Spleen (tissue), 11 donors: Measurements from ENCODE around the gene WDR20. TPM values are rescaled to one million over a fixed set of nuclear protein-coding genes. Genes with fewer than 3 reads are reported as not detected.

Experiments
- DNase-seq: peaks from one replicate; pipeline ENCODE4 v3.0.0-alpha.2; 2020
- H3K27ac ChIP-seq, 8 donors: fragments of 200-600 bp; sonication (generic) in 7 of 8; 1 replicate in 4 of 8; 2 replicates in 4 of 8; pipeline versions ENCODE4 v1.5.0 to v1.8.0; 2016 to 2021; ENCODE audit warnings: inconsistent platforms in 4 of 8, mild to moderate bottlenecking in 4 of 8, moderate library complexity in 1 of 8
- H3K27me3 ChIP-seq, 7 donors: fragments of 200-600 bp; sonication (generic) in 6 of 7; replicated peaks in 1 of 7; 1 replicate in 4 of 7; 2 replicates in 3 of 7; pipeline versions ENCODE4 v1.5.0 to v1.8.0; 2016 to 2021; ENCODE audit warnings: inconsistent platforms in 3 of 7, mild to moderate bottlenecking in 1 of 7
- H3K36me3 ChIP-seq, 6 donors: fragments of 200-600 bp; sonication (generic) in 5 of 6; 1 replicate in 4 of 6; 2 replicates in 2 of 6; pipeline versions ENCODE4 v1.5.0 to v1.8.0; 2016 to 2021; ENCODE audit warnings: inconsistent platforms in 2 of 6
- H3K4me1 ChIP-seq, 6 donors: fragments of 200-600 bp; sonication (generic) in 5 of 6; 1 replicate in 3 of 6; 2 replicates in 3 of 6; pipeline versions ENCODE4 v1.5.0 to v1.8.0; 2016 to 2021; ENCODE audit warnings: inconsistent platforms in 3 of 6
- H3K4me3 ChIP-seq, 8 donors: fragments of 200-600 bp; sonication (generic) in 7 of 8; 1 replicate in 4 of 8; 2 replicates in 4 of 8; pipeline versions ENCODE4 v1.5.0 to v1.8.0; 2016 to 2021; ENCODE audit warnings: inconsistent platforms in 4 of 8, mild to moderate bottlenecking in 4 of 8, moderate library complexity in 2 of 8
- H3K9me3 ChIP-seq, 8 donors: fragments of 200-600 bp; sonication (generic) in 7 of 8; 1 replicate in 4 of 8; 2 replicates in 4 of 8; pipeline versions ENCODE4 v1.5.0 to v1.8.0; 2016 to 2021; ENCODE audit warnings: inconsistent platforms in 4 of 8
- CTCF ChIP-seq, 11 experiments: fragments of 200-600 bp in 7 of 11; fragments of 450-650 bp in 4 of 11; sonication (generic) in 4 of 11; IDR thresholded peaks in 8 of 11; conservative IDR thresholded peaks in 3 of 11; 1 replicate in 7 of 11; 2 replicates in 4 of 11; pipeline versions ENCODE4 v1.4.0 to v1.8.0; 2016 to 2021; ENCODE audit warnings: antibody characterized with exemption in 11 of 11, inconsistent platforms in 4 of 11, mild to moderate bottlenecking in 1 of 11
- POLR2A ChIP-seq, 3 donors: fragments of 450-650 bp; IDR thresholded peaks; one replicate each; pipeline ENCODE4 v1.5.1; 2017; ENCODE audit warnings: antibody characterized with exemption in 3 of 3, mild to moderate bottlenecking in 1 of 3
- POLR2AphosphoS5 ChIP-seq, 3 donors: sonication (generic); formaldehyde crosslinking; IDR thresholded peaks; one replicate each; pipeline ENCODE4 v1.5.1; 2017; ENCODE audit warnings: antibody characterized with exemption in 3 of 3
- WGBS, 5 donors: extraction: QIAGEN DNeasy Blood & Tissue Kit in 3 of 5; methylation state at CpG; one replicate each; pipeline versions ENCODE4 v1.1.5 to v1.1.7; 2013 to 2018; 5-methylcytosine and 5-hydroxymethylcytosine counted together
- intact Hi-C: fragments of 100-400 bp; cut with DNase I; formaldehyde crosslinking; loops from one replicate; pipeline ENCODE4 v1.15.0; 2023; ENCODE audit warnings: low total_unique reads
- polyA plus RNA-seq, 3 donors: library from polyadenylated mRNA; stranded (reverse); fragments of 200-250 nt; gene quantifications; one replicate each; pipeline ENCODE4 v1.2.1, GENCODE V29; 2013
- total RNA-seq, 7 donors: library from RNA; depleted of rRNA in 3 of 7; stranded (reverse); fragments of >200 nt in 3 of 7; fragmentation: NEBNext Ultra II Directional in 4 of 7; extraction: Animal tissue kit (Norgen Biotek cat#: 25700) in 4 of 7; gene quantifications; one replicate each; pipeline versions ENCODE4 v1.1.0 to v1.2.1, GENCODE V29; 2016 to 2021
- donor health status: healthy with polysubstance abuse.
- donor health status: DM: no; HTN: no; CAD: no; lungs with moderate emphysema.
- donor health status: DM: no; HTN: no; CAD: no.
- donor health status: Bipolar disorder and iron deficiency.
- donor health status: healthy.
- donor health status: DM: no; HTN: no; CAD: no.
- donor health status: DM: yes; HTN: yes; CAD: no.

WDR20 gene
- total and polyA plus RNA-seq, 10 donors: 8.7 to 40.8 (median 28.2) TPM

GRCh38 chr14:102111101-102111500 is 28.6 kb upstream of the WDR20 start:
- intact Hi-C loops: no loop called here
- Histone ChIP-seq H3K4me3 (no peak overlapping the region), H3K9me3 (peaks cover 0 to 18% (median 7%) of the 10 kb centered on the region in 8 donors), H3K36me3 (no peaks in the 10 kb centered on the region), H3K27me3 (no peaks in the 10 kb centered on the region), H3K4me1 (peaks cover 0 to 9% (median 4%) of the 10 kb centered on the region in 6 donors), H3K27ac (no peak overlapping the region)
- peak; percentile 22 for DNase-seq
- 86 to 94% (median 90%) methylated on average over 3 of the region's 3 CpGs for WGBS, 5 donors
- no peak for TF ChIP-seq CTCF (IDR thresholded peaks at IDR 0.05 in 8 of 11, conservative IDR thresholded peaks at IDR 0.05 in 3 of 11)
- no peak for TF ChIP-seq POLR2AphosphoS5 (IDR thresholded peaks at IDR 0.05)
- TF ChIP-seq POLR2A (IDR thresholded peaks at IDR 0.05): no peak

GRCh38 chr14:102116361-102117180 is 23.1 kb upstream of the WDR20 start:
- Histone ChIP-seq H3K27me3 (no peaks in the 10 kb centered on the region), H3K36me3 (peaks cover 0 to 9% (median 0%) of the 10 kb centered on the region in 6 donors), H3K4me1 (no peaks in the 10 kb centered on the region), H3K27ac (no peak overlapping the region), H3K9me3 (peaks cover 0 to 14% (median 10%) of the 10 kb centered on the region in 8 donors), H3K4me3 (no peak overlapping the region)
- intact Hi-C loops: no loop called here
- peak; percentile 47 for DNase-seq
- WGBS, 5 donors: 94 to 97% (median 96%) methylated on average over 12 to 13 of the region's 13 CpGs
- TF ChIP-seq POLR2AphosphoS5 (IDR thresholded peaks at IDR 0.05): no peak
- no peak for TF ChIP-seq POLR2A (IDR thresholded peaks at IDR 0.05)
- TF ChIP-seq CTCF (IDR thresholded peaks at IDR 0.05 in 8 of 11, conservative IDR thresholded peaks at IDR 0.05 in 3 of 11): no peak

GRCh38 chr14:102117852-102118251 is 21.8 kb upstream of the WDR20 start:
- TF ChIP-seq POLR2A (IDR thresholded peaks at IDR 0.05): no peak
- TF ChIP-seq CTCF (IDR thresholded peaks at IDR 0.05 in 8 of 11, conservative IDR thresholded peaks at IDR 0.05 in 3 of 11): no peak
- TF ChIP-seq POLR2AphosphoS5 (IDR thresholded peaks at IDR 0.05): no peak
- Histone ChIP-seq H3K27ac (no peak overlapping the region), H3K27me3 (no peaks in the 10 kb centered on the region), H3K9me3 (peaks cover 0 to 14% (median 10%) of the 10 kb centered on the region in 8 donors), H3K4me1 (no peaks in the 10 kb centered on the region), H3K4me3 (no peak overlapping the region), H3K36me3 (peaks cover 0 to 9% (median 0%) of the 10 kb centered on the region in 6 donors)
- intact Hi-C loops: no loop called here
- WGBS, 5 donors: 71 to 100% (median 95%) methylated on average over 2 to 3 of the region's 3 CpGs
- DNase-seq: peak; percentile 34

- H3K27ac ChIP-seq: no peak overlapping the region
- TF ChIP-seq POLR2AphosphoS5 (IDR thresholded peaks at IDR 0.05) (no peak), POLR2A (IDR thresholded peaks at IDR 0.05) (no peak), CTCF (IDR thresholded peaks at IDR 0.05 in 8 of 11, conservative IDR thresholded peaks at IDR 0.05 in 3 of 11) (no peak)
- H3K9me3 ChIP-seq: peaks cover 0 to 14% (median 10%) of the 10 kb centered on the region in 8 donors
- intact Hi-C loops: no loop called here
- WGBS, 5 donors: 85 to 100% (median 91%) methylated on average over 1 of the region's 1 CpG
- DNase-seq: no peak
- no peaks in the 10 kb centered on the region for H3K27me3 ChIP-seq
- H3K36me3 ChIP-seq: peaks cover 0 to 9% (median 0%) of the 10 kb centered on the region in 6 donors
- no peaks in the 10 kb centered on the region for H3K4me1 ChIP-seq
- no peak overlapping the region for H3K4me3 ChIP-seq
Observed at GRCh38 chr14:102120888-102121287, 18.8 kb upstream of the WDR20 start.
